ENCODE results near the gene ZNF891. TPM values are rescaled to one million over a fixed set of nuclear protein-coding genes. Genes with fewer than 3 reads are reported as not detected.

ZNF891 gene
- total and polyA plus RNA-seq, 2 of the 13 experiments (the other 11 are each of a cell fraction or from before 2014, with no cell fraction given): 1.3 to 2.1 TPM

- TF ChIP-seq, protein P1, sequence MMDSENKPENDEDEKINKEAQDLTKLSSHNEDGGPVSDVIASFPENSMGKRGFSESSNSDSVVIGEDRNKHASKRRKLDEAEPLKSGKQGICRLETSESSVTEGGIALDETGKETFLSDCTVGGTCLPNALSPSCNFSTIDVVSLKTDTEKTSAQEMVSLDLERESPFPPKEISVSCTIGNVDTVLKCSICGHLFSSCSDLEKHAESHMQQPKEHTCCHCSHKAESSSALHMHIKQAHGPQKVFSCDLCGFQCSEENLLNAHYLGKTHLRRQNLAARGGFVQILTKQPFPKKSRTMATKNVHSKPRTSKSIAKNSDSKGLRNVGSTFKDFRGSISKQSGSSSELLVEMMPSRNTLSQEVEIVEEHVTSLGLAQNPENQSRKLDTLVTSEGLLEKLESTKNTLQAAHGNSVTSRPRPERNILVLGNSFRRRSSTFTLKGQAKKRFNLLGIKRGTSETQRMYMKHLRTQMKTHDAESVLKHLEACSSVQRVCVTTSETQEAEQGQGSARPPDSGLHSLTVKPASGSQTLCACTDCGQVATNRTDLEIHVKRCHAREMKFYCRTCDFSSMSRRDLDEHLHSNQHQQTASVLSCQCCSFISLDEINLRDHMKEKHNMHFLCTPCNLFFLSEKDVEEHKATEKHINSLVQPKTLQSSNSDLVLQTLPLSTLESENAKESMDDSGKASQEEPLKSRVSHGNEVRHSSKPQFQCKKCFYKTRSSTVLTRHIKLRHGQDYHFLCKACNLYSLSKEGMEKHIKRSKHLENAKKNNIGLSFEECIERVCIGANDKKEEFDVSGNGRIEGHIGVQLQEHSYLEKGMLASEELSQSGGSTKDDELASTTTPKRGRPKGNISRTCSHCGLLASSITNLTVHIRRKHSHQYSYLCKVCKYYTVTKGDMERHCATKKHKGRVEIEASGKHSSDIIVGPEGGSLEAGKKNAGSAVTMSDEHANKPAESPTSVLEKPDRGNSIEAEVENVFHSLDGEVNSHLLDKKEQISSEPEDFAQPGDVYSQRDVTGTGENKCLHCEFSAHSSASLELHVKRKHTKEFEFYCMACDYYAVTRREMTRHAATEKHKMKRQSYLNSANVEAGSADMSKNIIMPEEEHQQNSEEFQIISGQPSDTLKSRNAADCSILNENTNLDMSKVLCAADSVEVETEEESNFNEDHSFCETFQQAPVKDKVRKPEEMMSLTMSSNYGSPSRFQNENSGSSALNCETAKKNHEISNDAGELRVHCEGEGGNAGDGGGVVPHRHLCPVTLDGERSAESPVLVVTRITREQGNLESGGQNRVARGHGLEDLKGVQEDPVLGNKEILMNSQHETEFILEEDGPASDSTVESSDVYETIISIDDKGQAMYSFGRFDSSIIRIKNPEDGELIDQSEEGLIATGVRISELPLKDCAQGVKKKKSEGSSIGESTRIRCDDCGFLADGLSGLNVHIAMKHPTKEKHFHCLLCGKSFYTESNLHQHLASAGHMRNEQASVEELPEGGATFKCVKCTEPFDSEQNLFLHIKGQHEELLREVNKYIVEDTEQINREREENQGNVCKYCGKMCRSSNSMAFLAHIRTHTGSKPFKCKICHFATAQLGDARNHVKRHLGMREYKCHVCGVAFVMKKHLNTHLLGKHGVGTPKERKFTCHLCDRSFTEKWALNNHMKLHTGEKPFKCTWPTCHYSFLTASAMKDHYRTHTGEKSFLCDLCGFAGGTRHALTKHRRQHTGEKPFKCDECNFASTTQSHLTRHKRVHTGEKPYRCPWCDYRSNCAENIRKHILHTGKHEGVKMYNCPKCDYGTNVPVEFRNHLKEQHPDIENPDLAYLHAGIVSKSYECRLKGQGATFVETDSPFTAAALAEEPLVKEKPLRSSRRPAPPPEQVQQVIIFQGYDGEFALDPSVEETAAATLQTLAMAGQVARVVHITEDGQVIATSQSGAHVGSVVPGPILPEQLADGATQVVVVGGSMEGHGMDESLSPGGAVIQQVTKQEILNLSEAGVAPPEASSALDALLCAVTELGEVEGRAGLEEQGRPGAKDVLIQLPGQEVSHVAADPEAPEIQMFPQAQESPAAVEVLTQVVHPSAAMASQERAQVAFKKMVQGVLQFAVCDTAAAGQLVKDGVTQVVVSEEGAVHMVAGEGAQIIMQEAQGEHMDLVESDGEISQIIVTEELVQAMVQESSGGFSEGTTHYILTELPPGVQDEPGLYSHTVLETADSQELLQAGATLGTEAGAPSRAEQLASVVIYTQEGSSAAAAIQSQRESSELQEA (CRISPR knock-in tag; IDR thresholded peaks at IDR 0.05; ENCODE audit: not compliant biosample characterization): peak; percentile 71
- TF ChIP-seq SMARCE1 (IDR thresholded peaks at IDR 0.05; ENCODE audit: borderline replicate concordance) (no peak), NR2F1 (CRISPR knock-in tag; IDR thresholded peaks at IDR 0.05) (no peak), KLF6 (CRISPR knock-in tag; IDR thresholded peaks at IDR 0.05) (no peak), TMF1 (CRISPR knock-in tag; IDR thresholded peaks at IDR 0.05; ENCODE audit: low read depth) (0 out of 2 replicates have a peak, but pooled peaks have one; percentile 32), ZNF280D (CRISPR knock-in tag; IDR thresholded peaks at IDR 0.05) (peak; percentile 81), RFX1 (IDR thresholded peaks at IDR 0.05) (no peak), ZBTB42 (CRISPR knock-in tag; IDR thresholded peaks at IDR 0.05) (no peak), CBX1 (IDR thresholded peaks at IDR 0.05; ENCODE audit: low read depth) (no peak), ZNF761 (CRISPR knock-in tag; conservative IDR thresholded peaks at IDR 0.05) (no peak), GPN1 (CRISPR knock-in tag; IDR thresholded peaks at IDR 0.05; ENCODE audit: borderline replicate concordance) (no peak), KMT2B (CRISPR knock-in tag; IDR thresholded peaks at IDR 0.05) (peak; percentile 82), BHLHE40 (IDR thresholded peaks at IDR 0.05; ENCODE audit: low read length) (no peak), ARNTL (CRISPR knock-in tag; IDR thresholded peaks at IDR 0.05) (peak; percentile 19; the same call in 1 of the 2 replicates), DPF2 (CRISPR knock-in tag; IDR thresholded peaks at IDR 0.05; ENCODE audit: borderline replicate concordance, low read depth) (no peak)
- TF ChIP-seq, protein P2, sequence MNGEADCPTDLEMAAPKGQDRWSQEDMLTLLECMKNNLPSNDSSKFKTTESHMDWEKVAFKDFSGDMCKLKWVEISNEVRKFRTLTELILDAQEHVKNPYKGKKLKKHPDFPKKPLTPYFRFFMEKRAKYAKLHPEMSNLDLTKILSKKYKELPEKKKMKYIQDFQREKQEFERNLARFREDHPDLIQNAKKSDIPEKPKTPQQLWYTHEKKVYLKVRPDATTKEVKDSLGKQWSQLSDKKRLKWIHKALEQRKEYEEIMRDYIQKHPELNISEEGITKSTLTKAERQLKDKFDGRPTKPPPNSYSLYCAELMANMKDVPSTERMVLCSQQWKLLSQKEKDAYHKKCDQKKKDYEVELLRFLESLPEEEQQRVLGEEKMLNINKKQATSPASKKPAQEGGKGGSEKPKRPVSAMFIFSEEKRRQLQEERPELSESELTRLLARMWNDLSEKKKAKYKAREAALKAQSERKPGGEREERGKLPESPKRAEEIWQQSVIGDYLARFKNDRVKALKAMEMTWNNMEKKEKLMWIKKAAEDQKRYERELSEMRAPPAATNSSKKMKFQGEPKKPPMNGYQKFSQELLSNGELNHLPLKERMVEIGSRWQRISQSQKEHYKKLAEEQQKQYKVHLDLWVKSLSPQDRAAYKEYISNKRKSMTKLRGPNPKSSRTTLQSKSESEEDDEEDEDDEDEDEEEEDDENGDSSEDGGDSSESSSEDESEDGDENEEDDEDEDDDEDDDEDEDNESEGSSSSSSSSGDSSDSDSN (CRISPR knock-in tag; IDR thresholded peaks at IDR 0.05): peak; percentile 74; the same call in 1 of the 2 replicates
Observed at GRCh38 chr12:133080368-133081158, 49.5 kb downstream of the ZNF891 start, which contains the start of gene ZNF140 (continued).

All from HepG2 (cell line).